ENCODE results near the gene CEBPE.

The CEBPE gene

DNA sequence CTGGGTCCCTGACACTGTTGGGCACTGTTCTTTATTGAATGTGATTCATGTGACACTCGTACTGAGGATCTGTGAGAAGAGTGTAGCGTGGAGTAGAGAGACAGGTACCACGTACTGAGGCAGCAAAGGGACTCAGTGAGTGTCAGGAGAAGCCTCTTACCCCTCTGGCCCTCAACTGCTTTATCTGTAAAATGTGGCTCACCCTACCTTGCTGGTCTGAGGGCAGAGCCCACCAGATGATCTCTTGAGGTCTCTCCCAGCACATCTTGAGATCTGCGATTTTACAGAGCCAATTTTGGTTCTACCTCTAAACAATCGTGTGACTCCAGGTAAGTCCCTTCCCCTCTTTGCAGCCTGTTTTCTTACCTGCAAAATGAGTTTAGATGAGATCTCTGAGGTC lies 3.1 kb downstream of the CEBPE start:
- DNase-seq (ENCODE audit: insufficient read length, low spot score), result no peak
- TF ChIP-seq, protein P1, sequence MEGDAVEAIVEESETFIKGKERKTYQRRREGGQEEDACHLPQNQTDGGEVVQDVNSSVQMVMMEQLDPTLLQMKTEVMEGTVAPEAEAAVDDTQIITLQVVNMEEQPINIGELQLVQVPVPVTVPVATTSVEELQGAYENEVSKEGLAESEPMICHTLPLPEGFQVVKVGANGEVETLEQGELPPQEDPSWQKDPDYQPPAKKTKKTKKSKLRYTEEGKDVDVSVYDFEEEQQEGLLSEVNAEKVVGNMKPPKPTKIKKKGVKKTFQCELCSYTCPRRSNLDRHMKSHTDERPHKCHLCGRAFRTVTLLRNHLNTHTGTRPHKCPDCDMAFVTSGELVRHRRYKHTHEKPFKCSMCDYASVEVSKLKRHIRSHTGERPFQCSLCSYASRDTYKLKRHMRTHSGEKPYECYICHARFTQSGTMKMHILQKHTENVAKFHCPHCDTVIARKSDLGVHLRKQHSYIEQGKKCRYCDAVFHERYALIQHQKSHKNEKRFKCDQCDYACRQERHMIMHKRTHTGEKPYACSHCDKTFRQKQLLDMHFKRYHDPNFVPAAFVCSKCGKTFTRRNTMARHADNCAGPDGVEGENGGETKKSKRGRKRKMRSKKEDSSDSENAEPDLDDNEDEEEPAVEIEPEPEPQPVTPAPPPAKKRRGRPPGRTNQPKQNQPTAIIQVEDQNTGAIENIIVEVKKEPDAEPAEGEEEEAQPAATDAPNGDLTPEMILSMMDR (IDR thresholded peaks at IDR 0.05; ENCODE audit: insufficient read depth, missing control alignments), result no peak
- no peak for FAIRE-seq

DNA sequence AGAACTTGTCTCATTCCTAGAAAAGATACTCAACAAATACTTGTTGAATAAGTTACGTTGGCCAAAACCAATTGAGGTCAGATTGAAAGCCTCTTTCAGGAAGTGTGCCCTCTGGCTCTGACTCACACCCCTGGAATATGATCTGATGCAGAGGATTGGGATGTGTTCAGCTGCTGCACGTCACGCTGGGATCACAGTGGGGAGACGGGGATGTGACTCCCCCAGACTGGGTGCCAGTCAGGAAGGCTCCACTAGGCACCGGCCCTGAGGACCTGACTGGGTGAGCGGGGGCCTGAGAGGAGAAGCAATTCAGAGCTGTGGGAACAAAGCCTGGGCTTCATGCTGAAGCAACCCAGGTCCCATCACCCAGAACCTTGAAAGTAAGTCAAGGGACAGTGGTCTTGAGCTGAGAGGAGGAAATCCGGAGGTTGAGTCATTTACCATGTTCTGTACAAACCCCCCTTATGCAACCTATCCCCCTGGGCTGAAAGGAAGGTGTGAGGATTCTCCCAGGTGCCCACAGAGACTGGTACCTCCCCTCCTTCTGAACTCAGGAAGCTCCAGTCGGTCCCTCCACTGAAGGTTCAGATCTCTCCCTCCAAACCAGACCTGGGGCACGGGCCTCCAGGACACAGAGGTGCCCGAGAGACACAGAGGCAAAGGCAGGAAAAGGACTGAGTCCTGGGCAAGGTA lies 3.9 kb downstream of the CEBPE start:
- no peak for FAIRE-seq
- TF ChIP-seq, protein P1 (IDR thresholded peaks at IDR 0.05; ENCODE audit: insufficient read depth, missing control alignments), result no peak
- DNase-seq (ENCODE audit: insufficient read length, low spot score), result no peak

DNA sequence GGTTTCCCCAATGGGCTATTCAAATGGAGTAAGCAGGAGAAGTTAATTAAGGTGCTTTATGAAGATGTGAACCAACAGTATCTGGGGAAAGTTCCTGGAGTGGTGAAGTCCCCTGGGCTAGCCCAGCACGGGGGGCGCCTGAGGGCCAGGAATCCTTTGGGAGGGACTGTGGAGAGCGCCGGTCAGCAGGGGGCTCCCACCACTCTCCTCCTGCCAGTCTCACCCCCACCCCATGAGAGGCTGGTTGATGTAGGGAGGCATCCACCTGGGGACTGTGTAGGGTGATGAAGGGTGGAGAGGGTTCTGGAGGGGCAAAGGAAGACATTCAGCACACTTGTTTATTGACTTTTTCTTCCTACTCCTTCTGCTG lies 4.4 kb downstream of the CEBPE start:
- FAIRE-seq (no peak), DNase-seq (ENCODE audit: insufficient read length, low spot score) (no peak)
- TF ChIP-seq, protein P1 (IDR thresholded peaks at IDR 0.05; ENCODE audit: insufficient read depth, missing control alignments), result no peak

DNA sequence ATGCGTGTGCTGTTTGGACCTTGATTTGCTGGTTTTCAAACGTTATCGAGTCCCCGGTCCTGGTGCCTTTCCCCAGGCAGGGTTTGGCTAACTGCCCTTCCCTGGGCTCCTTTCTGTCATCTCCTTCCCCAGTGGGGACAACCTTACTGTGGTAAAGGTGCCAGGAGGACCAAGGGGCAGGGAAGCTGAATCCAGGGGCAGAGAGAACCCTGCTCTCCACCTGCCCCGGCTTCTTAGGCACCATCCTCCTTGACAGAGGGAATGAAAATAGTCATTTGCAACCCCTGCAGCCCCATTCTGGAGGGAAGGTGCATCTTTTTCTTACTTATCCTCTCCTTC lies 5.0 kb downstream of the CEBPE start:
- no peak for FAIRE-seq
- TF ChIP-seq, protein P1 (IDR thresholded peaks at IDR 0.05; ENCODE audit: insufficient read depth, missing control alignments), result no peak
- DNase-seq (ENCODE audit: insufficient read length, low spot score), result no peak

DNA sequence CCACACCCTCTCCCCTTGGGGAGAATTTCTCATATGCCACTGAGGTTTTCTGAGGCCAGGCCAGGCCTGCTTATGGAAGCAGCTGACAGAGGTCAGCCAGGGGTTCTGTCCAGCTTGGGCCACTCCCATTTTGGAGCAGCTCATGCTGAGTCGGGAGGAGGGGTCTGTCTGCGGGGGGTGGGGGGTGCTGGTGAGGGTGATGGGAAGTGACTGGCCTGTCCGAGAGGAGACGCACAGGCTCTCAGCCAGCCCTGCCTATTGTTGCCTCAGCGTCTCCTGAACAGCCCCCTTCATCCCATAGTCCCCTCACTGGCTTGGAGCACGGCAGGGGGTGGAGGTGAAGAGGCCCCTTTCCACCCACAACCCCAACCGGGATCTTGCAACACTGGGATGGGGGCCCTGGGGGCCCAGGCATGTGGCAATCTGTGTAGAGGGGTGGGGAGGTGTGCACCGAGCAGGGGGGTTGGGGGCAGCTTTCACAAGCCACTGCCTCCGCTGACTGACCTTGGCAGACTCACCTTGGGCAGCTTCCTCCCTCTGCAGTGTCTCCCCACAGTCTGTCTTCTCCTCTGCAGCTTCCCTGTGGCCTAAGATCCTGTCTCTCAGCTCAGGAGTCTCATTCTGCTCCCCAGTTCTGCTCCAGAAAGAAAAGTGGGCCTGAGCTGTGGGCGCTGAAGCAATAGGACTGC lies 5.5 kb downstream of the CEBPE start:
- TF ChIP-seq, protein P1 (IDR thresholded peaks at IDR 0.05; ENCODE audit: insufficient read depth, missing control alignments), result no peak
- FAIRE-seq (no peak), DNase-seq (ENCODE audit: insufficient read length, low spot score) (no peak)

DNA sequence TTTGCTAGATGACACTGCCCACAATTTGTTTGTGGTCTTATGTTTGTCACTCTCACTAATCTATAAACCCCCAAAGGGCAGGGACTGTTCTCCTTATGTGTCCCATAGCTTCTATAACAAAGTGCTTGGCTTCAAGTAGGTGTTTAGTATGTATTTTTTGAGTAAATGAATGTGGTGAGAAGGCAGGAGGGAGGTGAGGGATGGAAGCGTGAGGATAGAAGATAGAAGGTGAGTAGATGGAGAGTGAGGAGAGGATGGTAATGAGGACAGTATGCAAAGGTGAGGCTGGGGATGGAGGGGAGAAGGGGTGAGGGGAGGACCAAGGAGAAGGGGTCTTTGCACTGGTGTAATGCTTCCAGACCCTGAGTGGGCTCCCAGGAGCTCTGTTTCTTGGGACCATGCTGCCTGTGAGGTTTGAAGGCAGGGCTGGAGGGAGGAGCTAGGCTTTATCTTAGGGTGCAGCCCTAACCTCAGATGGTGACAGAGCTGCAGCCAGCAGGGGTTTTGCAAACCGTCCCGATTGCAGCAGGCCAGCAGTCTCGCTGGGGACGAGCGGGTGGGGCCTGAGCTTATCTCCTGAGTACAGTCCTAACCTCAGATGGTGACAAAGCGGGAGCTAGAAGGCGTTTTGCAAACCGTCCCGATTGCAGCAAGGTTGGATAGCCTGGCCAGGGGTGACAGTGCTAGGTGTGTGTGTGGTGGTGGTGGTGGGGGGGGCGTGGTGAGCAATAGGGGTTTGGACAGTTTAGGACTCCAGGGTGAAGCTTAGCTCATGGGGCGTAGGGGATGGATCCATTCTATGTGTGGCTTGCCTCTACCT lies 6.5 kb downstream of the CEBPE start:
- TF ChIP-seq, protein P1 (IDR thresholded peaks at IDR 0.05; ENCODE audit: insufficient read depth, missing control alignments), result no peak
- FAIRE-seq, result no peak
- DNase-seq (ENCODE audit: insufficient read length, low spot score), result no peak
